NCI-H2227 (cell line): ENCODE results near the gene CRISP1.
"Not testable (repeated sequence)": the region's sequence is repeated elsewhere in the genome, so short reads cannot be mapped to it uniquely, and the experiment has no call there.

Source experiments
- DNase-seq: peaks from one replicate; lab custom pipeline; 2025; ENCODE audit not compliant: unreplicated experiment; lab: John Stamatoyannopoulos, UW

Gene CRISP1

GRCh38 chr6:49841424-49841823 lies 24.9 kb downstream of the CRISP1 start:
- no peak for DNase-seq

DNA sequence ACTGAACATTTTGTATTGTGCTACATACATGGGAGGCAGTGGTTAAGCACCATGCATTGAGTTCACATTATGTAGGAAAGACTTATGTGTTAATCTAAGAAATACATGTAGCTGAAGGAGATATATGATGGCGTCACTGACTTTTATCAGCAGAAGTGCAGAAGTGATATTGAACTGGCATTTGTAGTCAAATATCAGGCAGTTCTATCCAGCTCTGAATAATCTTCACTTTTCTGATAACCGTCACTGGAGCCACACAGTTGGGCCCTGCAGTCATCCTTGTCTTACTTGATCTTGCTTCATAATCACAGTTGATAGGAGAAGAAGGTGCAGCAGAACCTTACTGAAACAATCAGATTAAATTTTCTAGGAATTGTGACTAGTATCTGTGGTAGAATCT lies 26.4 kb downstream of the CRISP1 start:
- no peak for DNase-seq

GRCh38 chr6:49839162-49839561 lies 27.2 kb downstream of the CRISP1 start:
- no peak for DNase-seq

GRCh38 chr6:49835140-49835539 lies 31.2 kb downstream of the CRISP1 start:
- DNase-seq = no peak

- no peak for DNase-seq
These were observed 32.9 kb downstream of the CRISP1 start for GRCh38 chr6:49833386-49833785.

- no peak for DNase-seq
These were observed 39.5 kb downstream of the CRISP1 start for GRCh38 chr6:49826743-49827406.

DNA sequence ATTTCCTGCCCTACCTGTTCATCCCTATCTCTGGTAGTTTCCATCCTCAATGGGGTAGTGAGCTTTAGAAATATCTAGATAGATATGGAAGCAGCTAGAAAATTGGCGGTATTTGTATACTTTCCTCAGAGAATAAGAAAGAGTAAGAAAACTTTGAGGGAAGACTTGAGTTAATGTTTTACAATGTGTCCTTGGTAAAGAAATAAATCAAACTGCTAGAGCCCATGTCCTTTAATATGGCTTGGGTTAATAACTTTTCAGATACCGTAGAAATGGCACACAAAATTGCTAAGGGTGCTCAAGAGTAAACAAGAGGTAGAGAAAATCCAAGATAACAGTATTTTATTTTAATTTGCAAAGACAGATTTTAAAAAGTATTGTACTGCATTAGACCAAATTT lies 51.2 kb downstream of the CRISP1 start:
- no peak for DNase-seq

DNA sequence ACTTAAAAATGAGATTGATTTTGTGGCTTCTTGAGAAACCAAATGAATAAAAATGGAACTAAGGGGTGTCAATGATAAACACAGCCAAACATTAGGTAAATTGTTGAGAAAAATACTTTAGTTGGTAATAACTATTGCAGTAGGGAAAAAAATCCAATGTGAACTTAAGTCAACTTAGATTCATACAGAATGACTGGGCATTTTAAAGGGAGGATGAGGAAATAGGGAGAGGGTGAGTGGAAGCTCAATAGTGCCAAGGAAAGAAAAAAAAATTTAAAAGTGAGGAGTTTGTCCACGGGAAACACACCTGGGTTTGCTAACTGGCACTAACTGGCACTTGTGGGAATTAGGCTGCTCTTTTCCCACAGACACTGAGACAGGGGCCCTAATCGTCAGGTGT lies 53.1 kb downstream of the CRISP1 start:
- DNase-seq = no peak

GRCh38 chr6:49806145-49806544 lies 60.2 kb downstream of the CRISP1 start:
- DNase-seq = no peak

- no peak for DNase-seq
These were observed 61.1 kb downstream of the CRISP1 start for GRCh38 chr6:49805246-49805645.

GRCh38 chr6:49801525-49801924 lies 64.8 kb downstream of the CRISP1 start:
- DNase-seq = no peak

DNA sequence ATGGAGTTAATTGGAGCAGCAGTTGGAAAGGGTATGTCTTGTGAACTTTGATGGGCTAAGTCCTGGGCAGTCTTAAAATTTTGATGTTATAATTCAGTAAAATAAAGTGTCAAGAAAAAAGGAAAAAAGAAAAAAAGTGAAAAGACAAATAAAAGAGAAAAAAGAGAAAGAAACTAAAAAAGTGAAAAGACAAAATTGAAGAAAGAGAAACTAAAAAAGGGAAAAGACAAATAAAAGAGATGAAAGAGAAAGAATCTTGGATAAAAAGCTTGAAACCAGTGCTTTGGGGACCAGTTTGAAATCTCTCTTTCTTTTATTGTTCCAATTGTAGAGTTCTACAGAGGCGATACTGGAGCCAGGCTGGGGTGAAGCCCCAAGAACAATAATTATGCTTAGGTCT lies 67.2 kb downstream of the CRISP1 start:
- no peak for DNase-seq

- DNase-seq = not testable (repeated sequence)
These were observed 69.4 kb downstream of the CRISP1 start for GRCh38 chr6:49796842-49797455.

DNA sequence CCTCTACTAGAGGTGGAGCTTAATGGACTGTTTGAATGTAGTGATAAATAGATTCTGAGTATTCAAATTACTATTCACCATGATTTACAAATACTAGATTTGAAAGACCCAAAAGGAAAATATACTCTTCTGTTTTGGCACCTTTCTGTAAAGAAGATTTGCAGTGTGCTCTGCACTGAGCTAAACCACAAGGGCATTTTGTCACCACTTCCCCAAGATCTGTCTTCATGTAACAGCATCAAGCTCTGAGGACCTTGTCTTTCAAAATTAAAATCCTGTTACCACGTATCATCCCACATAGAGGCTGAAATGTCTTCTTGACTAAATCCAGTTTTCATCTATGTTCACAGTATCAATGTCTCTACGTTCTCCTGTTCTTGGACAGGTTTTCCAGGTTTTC lies 76.0 kb downstream of the CRISP1 start:
- DNase-seq = no peak

DNA sequence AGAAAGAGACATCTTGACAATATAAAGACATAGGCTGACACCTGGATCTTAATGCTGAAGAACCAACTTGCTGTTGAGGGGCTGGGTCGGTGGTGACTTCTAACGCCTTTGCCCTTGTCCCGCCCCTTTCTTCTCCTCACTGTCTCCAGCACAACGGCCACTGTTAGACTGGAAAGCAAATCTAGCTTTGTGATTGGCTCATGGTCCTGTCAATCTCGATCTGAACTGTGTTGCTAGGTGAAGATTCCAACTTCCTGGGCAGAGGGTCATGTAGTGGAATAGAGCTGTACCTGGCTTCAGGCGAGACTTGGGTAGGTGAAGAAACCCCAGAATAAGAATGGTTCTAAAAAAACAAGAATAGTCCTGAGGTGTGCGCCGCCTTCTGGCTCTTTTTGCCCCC lies 79.2 kb downstream of the CRISP1 start, which contains the start of gene PGK2:
PGK2 (minus strand) TSS at position 110 of the 400 bp plus-strand sequence; CDS start at position 12, 98 bp downstream.
- no peak for DNase-seq

- no peak for DNase-seq
These were observed 82.1 kb downstream of the CRISP1 start for GRCh38 chr6:49784272-49784671.
